Psoas muscle (tissue), 8 donors: ENCODE measurements around the gene SLAIN2. TPM values are rescaled to one million over a fixed set of nuclear protein-coding genes. Genes with fewer than 3 reads are reported as not detected.
A peak's percentile ranks its signal among the peaks of the same experiment; 100 is the strongest.
"Not testable (repeated sequence)": the region's sequence is repeated elsewhere in the genome, so short reads cannot be mapped to it uniquely, and the experiment has no call there.

Experiments used
- ATAC-seq, 4 donors: fragments of 200-7000 bp; cut with Tn5 transposase; one replicate each; pipeline ENCODE4 v1.9.1; 2020; ENCODE audit warnings: moderate library complexity in 3 of 4, mild to moderate bottlenecking in 2 of 4
- DNase-seq, 2 donors: peaks; one replicate each; pipeline ENCODE4 v3.0.0-alpha.2; 2020
- H3K27ac ChIP-seq: fragments of 200-600 bp; one replicate; pipeline ENCODE4 v1.8.0; 2022
- H3K27me3 ChIP-seq, 3 donors: fragments of 200-600 bp in 1 of 3; one replicate each; pipeline versions ENCODE4 v1.6.1 to v1.8.0; 2013 to 2022; ENCODE audit warnings: low read length in 2 of 3, mild to moderate bottlenecking in 2 of 3, moderate library complexity in 1 of 3; ENCODE audit not compliant: insufficient read depth in 3 of 3
- H3K36me3 ChIP-seq, 2 donors: fragments of 200-600 bp in 1 of 2; one replicate each; pipeline versions ENCODE4 v1.6.1 to v1.8.0; 2013 to 2022; ENCODE audit warnings: low read depth in 1 of 2, mild to moderate bottlenecking in 1 of 2, moderate library complexity in 1 of 2; ENCODE audit not compliant: insufficient read depth in 1 of 2
- H3K4me1 ChIP-seq: fragments of 200-600 bp; one replicate; pipeline ENCODE4 v1.8.0; 2022
- H3K4me3 ChIP-seq: fragments of 200-600 bp; one replicate; pipeline ENCODE4 v1.8.0; 2022; ENCODE audit warnings: mild to moderate bottlenecking
- H3K9me3 ChIP-seq: fragments of 200-600 bp; one replicate; pipeline ENCODE4 v1.8.0; 2022
- CTCF ChIP-seq: fragments of 200-600 bp; IDR thresholded peaks from one replicate; pipeline ENCODE4 v1.8.0; 2022; ENCODE audit warnings: antibody characterized with exemption
- WGBS, 3 donors: extraction: QIAGEN DNeasy Blood & Tissue Kit; methylation state at CpG; one replicate each; pipeline versions ENCODE4 v1.1.6 to v1.1.7; 2013; 5-methylcytosine and 5-hydroxymethylcytosine counted together
- intact Hi-C, 2 donors: fragments of 100-400 bp; cut with DNase I; formaldehyde crosslinking; loops; one replicate each; pipeline versions ENCODE4 v1.11.0 to v1.14.2; 2022
- long read RNA-seq, 2 donors: library from polyadenylated mRNA; unstranded; transcript quantifications; one replicate each; pipeline ENCODE4 v2.0.0, GENCODE V29; 2021
- polyA plus RNA-seq, 3 donors: library from polyadenylated mRNA; stranded (reverse); fragments of 200-250 nt; gene quantifications; one replicate each; pipeline ENCODE4 v1.2.3, GENCODE V29; 2013
- total RNA-seq, 4 donors: library from RNA; stranded (reverse); fragmentation: NEBNext Ultra II Directional in 2 of 4; extraction: Animal tissue kit (Norgen Biotek cat#: 25700) in 2 of 4; gene quantifications; one replicate each; pipeline versions ENCODE4 v1.2.1 to v1.2.4, GENCODE V29; 2021 to 2023
- donor health status: healthy with polysubstance abuse.
- donor health status: DM: no; HTN: no; CAD: no; lungs with moderate emphysema.
- donor health status: Bipolar disorder and iron deficiency.
- donor health status: healthy.
- donor health status: DM: yes; HTN: yes; CAD: no.
- donor health status: DM: no; HTN: no; CAD: no.
- donor health status: DM: no; HTN: no; CAD: no.
- donor health status: DM: yes; HTN: yes; CAD: no.

Gene SLAIN2
- total RNA-seq (100 to 1,000 TPM; 157 to 204 (median 191) TPM), polyA plus RNA-seq (100 to 1,000 TPM in 1 of 3 donors, 10 to 100 TPM in 2; 69.5 to 203 (median 79.9) TPM)
- long read RNA-seq, donor 1, full-length matches to known transcripts: 5 of 59 reads
- long read RNA-seq, donor 1, partial matches to known transcripts: 11 of 59 reads
- long read RNA-seq, donor 1, other reads (novel, unspliced or antisense): 43 of 59 reads
- long read RNA-seq, donor 2, full-length matches to known transcripts: 7 of 119 reads
- long read RNA-seq, donor 2, partial matches to known transcripts: 23 of 119 reads
- long read RNA-seq, donor 2, other reads (novel, unspliced or antisense): 89 of 119 reads

GRCh38 chr4:48340965-48341775 is at the start of gene SLAIN2:
TSS of gene SLAIN2 (plus strand) at chr4:48341529. CDS start at chr4:48341740, 211 bp downstream.
- Histone ChIP-seq H3K27me3 (no peaks in the 10 kb centered on the region), H3K4me1 (peaks cover 59% of the 10 kb centered on the region), H3K9me3 (no peaks in the 10 kb centered on the region), H3K36me3 (no peaks in the 10 kb centered on the region), H3K4me3 (peak within 1 kb of the TSS; percentile 95), H3K27ac (peak within 1 kb of the TSS; percentile 98)
- peak; percentile 35 for TF ChIP-seq CTCF
- 0 to 1% (median 0%) methylated on average over 67 to 89 of the region's 89 CpGs for WGBS, 3 donors
- intact Hi-C loops: loop anchor here (1.0 to 5.0 kb wide), 3 partner anchors 36 to 429 kb away; partner anchors contain the start of gene NFXL1 (in 1 of the 2)
- ATAC-seq (peak; percentile 92 to 96 (median 94)), DNase-seq (peak; percentile 99 to 100)

GRCh38 chr4:48292218-48292790 is 49.0 kb upstream of the SLAIN2 start:
- intact Hi-C loops, H3K27me3 ChIP-seq, H3K27ac ChIP-seq, H3K4me3 ChIP-seq, H3K9me3 ChIP-seq, ATAC-seq, H3K36me3 ChIP-seq, H3K4me1 ChIP-seq, DNase-seq: not testable (repeated sequence)
- 94 to 97% (median 95%) methylated on average over 16 to 38 of the region's 40 CpGs for WGBS, 3 donors

- Histone ChIP-seq H3K9me3 (no peaks in the 10 kb centered on the region), H3K4me3 (no peak overlapping the region), H3K27ac (no peak overlapping the region), H3K36me3 (no peaks in the 10 kb centered on the region), H3K27me3 (no peaks in the 10 kb centered on the region), H3K4me1 (no peaks in the 10 kb centered on the region)
- DNase-seq (no peak), ATAC-seq (no peak)
- intact Hi-C loops: no loop called here
- no peak for TF ChIP-seq CTCF
These were observed 46.2 kb upstream of the SLAIN2 start for GRCh38 chr4:48295116-48295515.

- WGBS, 3 donors: 82 to 83% (median 82%) methylated on average over 6 of the region's 6 CpGs
- DNase-seq (no peak), ATAC-seq (no peak)
- Histone ChIP-seq H3K4me1 (no peaks in the 10 kb centered on the region), H3K9me3 (no peaks in the 10 kb centered on the region), H3K36me3 (no peaks in the 10 kb centered on the region), H3K27me3 (no peaks in the 10 kb centered on the region), H3K4me3 (no peak overlapping the region), H3K27ac (no peak overlapping the region)
- no peak for TF ChIP-seq CTCF
- intact Hi-C loops: no loop called here
These were observed 45.0 kb upstream of the SLAIN2 start for GRCh38 chr4:48296365-48296764.
